GM15510 (cell line): Measurements from ENCODE around the gene EGFL8.

Source experiments
- POLR2A ChIP-seq: IDR thresholded peaks from 3 replicates; pipeline ENCODE4 v1.6.1; 2011; ENCODE audit warnings: borderline replicate concordance; ENCODE audit not compliant: insufficient read length; ENCODE audit errors: extremely low read depth

Gene EGFL8

DNA sequence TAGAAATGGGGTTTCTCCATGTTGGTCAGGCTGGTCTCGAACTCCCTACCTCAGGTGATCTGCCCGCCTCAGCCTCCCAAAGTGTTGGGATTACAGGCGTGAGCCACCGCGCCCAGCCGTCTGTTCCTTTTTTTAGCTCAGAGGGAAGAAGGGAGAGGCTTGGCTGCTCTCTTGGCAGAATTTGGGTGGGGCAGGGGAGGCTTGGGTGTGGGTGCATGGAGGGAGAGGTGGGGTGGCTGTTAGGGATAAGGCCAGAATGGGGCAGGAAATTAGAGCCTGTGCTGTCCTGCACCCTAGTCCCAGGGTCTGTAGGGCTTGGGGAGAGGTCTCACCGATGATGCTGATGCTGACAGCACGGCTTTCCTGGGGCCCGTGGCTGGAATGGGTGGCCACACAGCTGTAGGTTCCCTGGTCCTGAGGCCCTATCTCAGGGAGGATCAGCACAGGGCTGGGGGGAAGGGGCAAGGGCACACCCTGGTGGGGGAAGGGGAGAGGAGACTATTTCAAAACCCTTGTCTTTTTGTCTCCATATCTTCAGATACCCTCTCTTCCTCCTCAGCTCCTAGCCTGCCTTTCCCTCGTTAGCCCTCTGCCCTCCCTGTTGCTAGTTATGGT lies 17.6 kb downstream of the EGFL8 start:
- TF ChIP-seq POLR2A = no peak

DNA sequence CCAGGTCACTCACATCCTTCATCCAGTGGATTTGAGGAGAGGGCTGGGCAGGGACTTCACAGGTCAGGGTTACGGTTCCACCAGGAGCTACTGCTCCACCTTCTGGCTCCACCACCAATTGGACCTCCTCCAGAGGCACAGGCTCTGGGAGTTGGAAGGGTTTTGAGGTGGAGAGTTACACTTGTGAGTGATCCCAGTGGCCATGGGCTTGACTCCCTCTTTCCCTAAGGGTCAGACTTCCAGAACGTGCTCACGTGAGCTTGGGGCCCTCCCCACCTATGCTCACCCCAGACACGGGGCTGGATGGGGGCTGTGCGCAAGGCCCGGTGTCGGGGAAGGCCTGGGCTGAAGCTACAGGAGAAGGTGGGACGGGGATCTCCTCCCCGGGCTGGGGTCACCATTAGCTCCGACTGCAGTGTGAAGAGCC lies 18.2 kb downstream of the EGFL8 start:
- no peak for TF ChIP-seq POLR2A

DNA sequence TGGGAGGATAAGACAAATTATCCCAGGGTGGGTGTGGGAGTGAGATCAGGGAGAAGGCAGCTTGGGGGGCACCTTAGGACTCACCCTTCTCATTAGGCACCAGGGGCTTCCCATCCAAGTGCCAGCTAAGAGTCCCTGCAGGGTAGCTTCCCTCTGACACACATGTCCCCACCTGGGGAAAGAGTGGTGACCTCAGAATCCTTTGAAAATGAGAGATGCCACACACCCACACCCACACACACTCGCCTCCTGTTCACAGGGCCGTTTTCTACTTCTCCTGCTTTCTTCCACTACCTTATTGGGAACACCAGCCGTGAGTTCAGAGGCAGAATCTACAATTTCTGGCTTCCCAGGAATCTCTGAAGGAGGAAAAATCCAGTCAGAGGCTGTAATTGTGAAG lies 18.6 kb downstream of the EGFL8 start:
- TF ChIP-seq POLR2A = no peak

DNA sequence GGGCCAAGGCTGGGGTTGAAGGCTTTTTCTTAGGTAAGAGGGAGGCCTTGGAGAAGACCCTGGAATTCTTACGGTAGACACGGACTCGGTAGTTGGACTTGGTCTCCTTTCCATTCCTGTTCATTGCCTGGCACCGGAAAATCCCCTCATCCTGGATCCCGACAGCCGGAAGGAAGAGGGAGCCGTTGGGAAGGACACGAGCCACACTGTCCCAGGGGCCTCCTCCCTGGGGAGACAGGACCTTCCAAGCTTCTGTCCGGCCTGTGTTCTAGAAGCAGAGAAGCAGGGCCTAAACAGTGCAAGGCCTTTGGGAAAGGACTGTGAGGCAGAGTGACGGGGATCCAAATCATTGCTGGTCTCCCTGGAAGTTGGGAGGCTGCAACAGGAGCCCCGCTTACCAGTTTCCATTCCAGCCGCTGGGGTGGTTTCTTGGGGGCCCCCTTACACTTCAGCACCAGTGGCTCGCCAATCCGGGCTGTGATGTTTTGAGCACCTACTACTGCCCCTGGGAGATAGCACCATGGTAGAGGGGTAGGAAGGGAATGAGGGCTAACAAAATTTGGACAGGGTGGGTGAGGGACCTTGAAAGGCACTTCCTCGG lies 19.2 kb downstream of the EGFL8 start:
- TF ChIP-seq POLR2A = no peak

DNA sequence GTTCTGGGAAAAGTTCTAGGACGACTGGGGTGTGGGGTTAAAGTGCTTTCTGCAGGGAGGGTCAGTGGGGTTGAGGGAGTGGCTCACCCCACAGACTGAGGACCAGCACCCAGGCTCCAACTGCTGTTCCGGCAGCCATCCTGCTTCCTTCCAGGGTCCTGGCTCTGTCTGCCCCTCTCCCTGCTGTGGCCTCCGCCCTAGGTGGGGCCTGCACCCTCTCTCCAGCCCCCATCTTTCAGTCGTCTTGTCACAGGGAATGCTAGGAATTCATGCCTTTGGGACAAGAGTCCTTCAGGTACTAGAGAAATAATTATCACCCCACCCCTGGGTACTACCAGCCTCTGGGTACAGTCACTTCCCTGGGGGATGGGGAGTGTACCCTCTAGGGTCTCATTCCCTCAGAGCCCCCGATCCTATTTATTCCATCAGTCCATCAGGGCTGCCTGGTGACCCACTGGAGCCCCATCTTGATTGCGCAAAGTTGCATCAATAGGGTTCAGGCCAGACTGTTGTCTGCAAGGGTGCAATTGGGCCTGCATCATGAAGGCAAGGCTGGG lies 19.8 kb downstream of the EGFL8 start, which contains the start of gene AGER:
TSS of gene AGER (minus strand) at position 170 of the 557 bp plus-strand sequence. CDS start at position 139, 31 bp downstream.
- no peak for TF ChIP-seq POLR2A

DNA sequence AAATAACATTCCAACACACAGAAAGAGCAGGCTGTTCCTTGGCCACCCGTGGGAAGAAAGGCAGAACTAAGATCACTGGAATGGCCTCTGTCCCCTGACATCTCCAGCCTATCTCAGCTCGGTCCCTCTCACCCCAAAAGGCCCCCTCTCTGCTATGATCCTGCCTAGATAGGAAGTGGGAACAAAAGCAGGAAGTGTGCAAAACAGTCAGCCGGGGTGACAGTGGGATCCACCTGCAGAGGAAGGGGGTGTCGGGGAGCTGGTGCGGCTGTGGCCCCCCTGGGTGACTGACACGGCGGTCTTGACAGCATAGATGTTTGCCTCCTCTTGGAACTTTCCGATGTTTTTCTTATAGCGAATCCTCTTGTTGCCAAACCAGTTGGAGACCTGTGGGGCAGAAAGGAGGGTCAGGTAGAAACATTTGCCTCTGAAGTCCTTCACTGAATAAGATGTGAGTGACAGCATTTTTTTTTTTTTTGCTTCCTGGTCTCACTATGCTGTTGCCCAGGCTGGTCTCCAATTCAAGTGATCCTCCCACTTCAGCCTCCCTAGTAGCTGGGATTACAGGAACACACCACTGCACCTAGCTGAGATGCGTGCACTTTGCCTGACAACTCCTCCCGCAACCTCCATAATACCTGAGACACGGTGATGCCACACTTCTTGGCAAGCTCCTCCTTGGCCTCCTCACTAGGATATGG lies 22.8 kb downstream of the EGFL8 start:
- no peak for TF ChIP-seq POLR2A

DNA sequence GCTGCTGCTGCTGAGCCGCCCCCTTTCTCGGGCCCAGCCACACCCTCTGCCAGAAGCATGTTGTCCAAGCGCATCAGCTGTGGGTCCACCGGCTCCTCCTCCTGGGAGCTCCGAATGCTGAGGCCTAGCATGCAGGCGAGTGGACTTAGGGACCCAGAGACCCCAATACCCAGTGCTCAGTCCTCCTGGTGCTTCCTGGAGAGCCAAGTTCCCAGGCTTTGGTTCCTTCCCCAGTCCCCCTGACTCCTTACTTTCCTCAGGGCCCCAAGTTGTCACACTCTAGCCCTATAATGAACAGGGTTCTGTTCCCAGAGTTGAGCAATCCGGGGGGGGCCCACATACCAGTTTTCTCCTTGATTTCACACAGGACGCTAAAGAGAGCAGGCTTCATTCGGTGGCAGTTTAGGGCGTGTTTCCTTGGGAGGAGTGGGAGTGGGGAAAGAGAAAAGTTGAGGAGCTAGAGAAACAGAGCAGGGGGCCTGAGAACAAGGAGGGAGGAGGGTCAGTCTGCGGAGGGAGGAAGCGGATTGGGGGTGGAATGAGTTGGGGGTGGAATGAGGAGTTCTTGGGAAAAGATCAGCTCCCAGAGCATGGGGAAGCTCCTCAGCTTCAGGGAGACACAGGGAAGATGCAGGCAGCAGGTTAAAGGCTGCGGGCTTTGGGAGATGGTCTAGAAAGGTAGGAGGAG lies 24.1 kb downstream of the EGFL8 start:
- no peak for TF ChIP-seq POLR2A

DNA sequence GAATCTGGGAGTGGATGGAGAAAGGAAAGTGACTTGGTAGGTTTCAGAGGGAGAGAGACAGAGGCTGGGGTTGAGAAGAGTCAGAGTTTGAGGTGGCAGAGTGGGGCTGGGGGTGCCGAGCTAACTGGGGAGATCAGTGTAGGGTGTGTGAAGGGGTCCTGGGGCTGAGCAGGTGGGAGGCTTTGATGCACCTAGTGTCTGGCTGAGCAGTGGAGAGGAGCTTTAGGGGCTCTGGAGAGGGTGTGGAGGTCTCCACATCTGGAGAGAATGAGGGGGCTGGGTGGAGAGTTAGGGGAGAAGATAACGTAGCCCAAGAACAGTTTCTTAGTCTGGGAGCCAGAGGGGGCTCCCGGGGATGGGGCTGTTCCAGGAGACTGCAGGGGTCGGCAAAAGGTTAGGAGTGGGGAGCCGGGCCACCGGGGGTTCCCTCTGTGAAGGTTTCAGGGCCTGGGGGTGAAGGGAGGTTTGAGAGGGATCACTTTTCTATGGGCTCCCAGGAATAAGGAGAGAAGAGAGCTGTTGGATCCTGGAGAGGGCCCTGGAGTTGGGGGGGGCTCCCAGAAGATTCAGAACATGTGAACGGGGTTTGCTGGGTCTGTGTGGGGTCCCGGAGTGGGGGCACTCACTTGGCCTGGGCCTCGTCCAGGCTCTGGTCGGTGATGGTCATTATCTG lies 24.8 kb downstream of the EGFL8 start:
- TF ChIP-seq POLR2A = no peak

DNA sequence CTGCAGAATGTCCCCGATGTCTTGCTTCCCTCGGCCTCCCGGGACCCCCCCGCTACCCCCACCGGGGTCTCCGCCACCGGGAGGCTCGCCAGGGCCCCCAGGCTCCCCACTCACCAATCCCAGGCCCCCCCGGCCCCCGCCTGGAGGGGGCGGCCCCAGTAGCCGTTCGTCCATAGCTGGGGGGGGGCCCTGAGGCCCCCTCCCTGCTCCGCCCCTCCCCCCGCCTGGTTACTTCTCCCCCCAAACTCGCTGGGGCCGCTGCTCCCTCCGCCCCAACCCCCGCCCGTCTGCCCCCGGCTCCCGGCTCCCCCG lies 25.3 kb downstream of the EGFL8 start:
- TF ChIP-seq POLR2A = no peak

DNA sequence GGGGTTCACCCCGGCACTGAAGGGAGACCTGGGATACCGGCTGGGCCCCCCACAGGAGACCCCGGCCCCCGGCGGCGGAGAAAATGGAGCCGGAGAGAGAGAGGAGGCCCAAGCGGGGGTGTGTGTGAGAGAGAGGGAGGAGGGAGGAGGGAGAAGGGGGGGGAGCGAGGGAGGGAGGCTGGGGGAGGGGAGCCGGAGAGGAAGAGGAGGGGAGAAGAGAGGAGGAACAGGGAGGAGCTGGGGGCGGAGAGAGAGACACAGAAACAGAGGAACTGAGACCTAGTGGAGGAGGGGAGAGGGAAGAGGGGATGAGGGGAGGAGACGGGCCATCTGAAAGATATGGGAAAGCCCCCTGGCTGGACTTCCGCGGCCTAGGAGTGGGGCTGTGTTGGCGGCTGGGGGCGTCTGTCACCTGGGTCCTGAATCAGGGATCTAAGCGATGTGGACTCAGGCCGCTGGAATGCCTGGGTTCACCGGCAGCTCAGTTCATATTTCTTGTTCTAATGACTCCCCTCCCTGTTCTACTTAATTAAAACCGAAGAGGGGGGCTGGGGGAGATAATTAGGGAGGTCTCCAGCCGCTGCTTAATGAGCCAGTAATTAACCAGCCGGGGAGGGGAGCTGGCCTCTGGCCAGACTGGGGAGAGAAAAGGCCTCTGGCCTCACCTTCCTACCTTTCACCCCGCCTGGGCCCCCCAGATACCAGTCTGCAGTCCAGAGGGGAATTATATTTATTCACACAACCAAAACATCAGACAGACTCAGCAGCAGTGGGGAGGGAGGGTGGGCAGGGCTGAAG lies 25.9 kb downstream of the EGFL8 start, which contains the start of gene PBX2:
TSS of gene PBX2 (minus strand) at position 149 of the 798 bp plus-strand sequence. CDS start 287 bp downstream, outside the sequence.
- peak; percentile 68 for TF ChIP-seq POLR2A

DNA sequence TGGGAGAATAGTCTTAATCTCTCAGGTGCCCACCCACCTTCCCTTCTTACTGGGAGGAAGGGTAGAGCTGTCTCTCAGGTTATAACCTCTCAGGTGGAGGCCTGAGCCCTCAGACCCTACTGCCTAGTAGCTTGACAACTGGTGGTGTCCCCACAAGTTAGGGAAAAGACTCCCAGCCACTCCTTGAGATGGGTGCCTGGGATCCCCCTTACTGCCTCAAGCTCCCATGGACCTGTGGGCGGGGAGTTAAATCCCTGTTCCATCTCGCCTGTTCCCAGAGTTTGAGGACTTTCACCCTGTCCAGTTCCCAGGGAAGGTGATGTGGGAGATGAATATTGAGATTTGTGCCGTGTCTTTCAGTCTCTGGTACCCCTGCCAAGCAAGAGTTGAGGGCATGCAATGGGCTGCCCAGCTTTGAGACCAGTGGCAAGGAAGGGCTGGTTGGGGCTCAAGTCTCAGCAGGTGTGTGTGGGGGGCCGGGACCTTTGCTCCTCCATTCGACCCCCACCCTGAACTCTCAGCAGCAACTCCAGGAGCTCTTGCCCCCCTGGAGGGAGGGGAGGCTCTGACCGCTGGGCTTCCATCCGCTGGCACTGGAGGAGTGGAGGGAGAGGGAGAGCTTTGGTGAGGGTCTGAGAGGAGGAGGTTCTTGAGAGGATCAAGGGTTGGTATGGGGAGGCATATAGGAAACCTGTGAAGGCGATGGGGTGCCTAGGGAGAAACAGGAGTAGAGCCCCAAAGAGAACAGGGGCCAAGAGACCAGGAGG lies 26.7 kb downstream of the EGFL8 start:
- TF ChIP-seq POLR2A = no peak

DNA sequence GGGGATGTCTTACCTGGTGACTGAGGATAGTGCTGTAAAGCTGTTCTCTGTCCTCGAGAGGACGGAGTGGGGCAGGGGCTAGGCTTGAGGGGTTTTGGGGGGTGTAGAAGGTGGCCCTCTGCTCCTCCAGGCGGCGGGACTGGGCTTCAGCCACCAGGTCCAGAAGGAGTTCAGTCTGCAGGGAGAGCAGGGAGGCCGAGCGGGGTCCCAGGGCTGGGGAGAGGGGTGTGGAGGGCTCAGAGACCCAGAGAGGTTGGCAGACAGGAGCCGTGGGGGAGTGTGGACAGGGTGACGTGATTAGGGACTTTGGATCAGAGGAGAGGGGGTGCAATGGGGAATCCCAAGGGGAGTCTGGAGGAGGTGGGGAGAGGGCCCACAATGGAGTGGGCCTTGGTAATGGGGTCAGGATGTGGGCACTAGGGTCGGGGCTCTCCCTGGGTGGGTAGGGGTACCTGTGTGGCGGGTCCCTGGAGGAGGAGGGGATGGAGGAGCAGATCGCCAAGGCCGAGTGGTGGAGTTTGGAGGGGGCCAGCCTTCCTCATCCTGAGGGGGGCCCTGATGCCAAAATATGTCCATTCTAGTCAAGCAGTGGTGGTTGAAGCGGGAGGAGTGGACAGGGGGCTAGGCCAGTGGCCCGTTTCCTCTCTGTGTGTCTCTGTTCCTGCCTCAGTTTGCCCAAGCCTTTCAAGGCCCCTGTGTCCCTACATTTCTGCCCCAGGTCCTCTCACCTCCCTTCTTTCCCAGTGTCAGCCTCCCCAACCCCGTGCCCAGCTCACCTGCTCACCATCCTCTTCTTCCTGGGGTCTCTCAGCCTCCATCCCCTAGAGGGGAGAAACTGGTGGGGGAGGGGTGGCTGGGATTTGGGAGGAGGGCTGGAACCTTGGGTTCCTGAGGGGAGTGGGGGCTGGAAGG lies 27.6 kb downstream of the EGFL8 start:
- TF ChIP-seq POLR2A = no peak
